Mesothelial cell of epicardium (in vitro differentiated cells): Measurements from ENCODE around the gene BMP6. TPM values are rescaled to one million over a fixed set of nuclear protein-coding genes. Genes with fewer than 3 reads are reported as not detected.

ENCODE experiments used
- DNase-seq, 2 experiments: peaks; one replicate each; pipeline ENCODE4 v3.0.0; 2021; ENCODE audit warnings: low spot score in 2 of 2; ENCODE audit not compliant: unreplicated experiment in 2 of 2
- H3K27ac Mint-ChIP-seq: 2 replicates; pipeline ENCODE4 v1.8.0; 2021; ENCODE audit warnings: mixed read lengths
- H3K27me3 Mint-ChIP-seq: 2 replicates; pipeline ENCODE4 v1.8.0; 2021; ENCODE audit warnings: low read depth, mixed read lengths
- H3K36me3 Mint-ChIP-seq: 2 replicates; pipeline ENCODE4 v1.8.0; 2021; ENCODE audit warnings: mixed read lengths
- H3K4me1 Mint-ChIP-seq: 2 replicates; pipeline ENCODE4 v1.8.0; 2021; ENCODE audit warnings: mixed read lengths
- H3K4me3 Mint-ChIP-seq: 2 replicates; pipeline ENCODE4 v1.8.0; 2021; ENCODE audit warnings: mild to moderate bottlenecking, moderate library complexity, mixed read lengths
- H3K9me3 Mint-ChIP-seq: 2 replicates; pipeline ENCODE4 v1.8.0; 2021; ENCODE audit warnings: mixed read lengths
- CTCF ChIP-seq: fragments of 200-600 bp; sonication (generic); IDR thresholded peaks from one replicate; pipeline ENCODE4 v1.5.0; 2021; ENCODE audit warnings: antibody characterized with exemption; ENCODE audit not compliant: unreplicated experiment
- total RNA-seq: library from RNA; stranded (reverse); gene quantifications from 3 replicates; pipeline ENCODE4 v1.2.1, GENCODE V29; 2021

BMP6 gene
- total RNA-seq, 1 donor from 2014 or later: 3.6 TPM

GRCh38 chr6:7805078-7805849 is 79.4 kb downstream of the BMP6 start:
- H3K9me3 Mint-ChIP-seq: no peaks in the 10 kb centered on the region
- H3K27me3 Mint-ChIP-seq: peaks cover 13% of the 10 kb centered on the region
- no peak for TF ChIP-seq CTCF
- peak overlapping the region; percentile 18 for H3K4me3 Mint-ChIP-seq
- peaks cover 23% of the 10 kb centered on the region for H3K4me1 Mint-ChIP-seq
- no peaks in the 10 kb centered on the region for H3K36me3 Mint-ChIP-seq
- H3K27ac Mint-ChIP-seq: no peak overlapping the region
- DNase-seq: no peak

- H3K4me1 Mint-ChIP-seq: peaks cover 20% of the 10 kb centered on the region
- peaks cover 13% of the 10 kb centered on the region for H3K27me3 Mint-ChIP-seq
- TF ChIP-seq CTCF: no peak
- no peak for DNase-seq
- H3K36me3 Mint-ChIP-seq: no peaks in the 10 kb centered on the region
- no peak overlapping the region for H3K27ac Mint-ChIP-seq
- H3K9me3 Mint-ChIP-seq: no peaks in the 10 kb centered on the region
- no peak overlapping the region for H3K4me3 Mint-ChIP-seq
Observed at GRCh38 chr6:7805850-7806214, 79.9 kb downstream of the BMP6 start.

GRCh38 chr6:7806711-7807110 is 80.8 kb downstream of the BMP6 start:
- Mint-ChIP-seq H3K9me3 (no peaks in the 10 kb centered on the region), H3K27ac (no peak overlapping the region), H3K27me3 (peaks cover 7% of the 10 kb centered on the region), H3K4me1 (peaks cover 20% of the 10 kb centered on the region), H3K4me3 (no peak overlapping the region), H3K36me3 (no peaks in the 10 kb centered on the region)
- DNase-seq: no peak
- no peak for TF ChIP-seq CTCF

GRCh38 chr6:7809346-7809745 is 83.4 kb downstream of the BMP6 start:
- H3K4me3 Mint-ChIP-seq: no peak overlapping the region

GRCh38 chr6:7811441-7811840 is 85.5 kb downstream of the BMP6 start:
- no peak overlapping the region for H3K4me3 Mint-ChIP-seq
- peaks cover under 1% of the 10 kb centered on the region for H3K4me1 Mint-ChIP-seq
- no peaks in the 10 kb centered on the region for H3K27me3 Mint-ChIP-seq
- no peak overlapping the region for H3K27ac Mint-ChIP-seq
- H3K36me3 Mint-ChIP-seq: no peaks in the 10 kb centered on the region
- no peak for TF ChIP-seq CTCF
- DNase-seq: no peak
- no peaks in the 10 kb centered on the region for H3K9me3 Mint-ChIP-seq

More at GRCh38 chr6:7809346-7809745, 83.4 kb downstream of the BMP6 start:
- Mint-ChIP-seq H3K36me3 (no peaks in the 10 kb centered on the region), H3K4me1 (peaks cover 20% of the 10 kb centered on the region), H3K27me3 (no peaks in the 10 kb centered on the region), H3K27ac (no peak overlapping the region), H3K9me3 (no peaks in the 10 kb centered on the region)
- DNase-seq: no peak
- TF ChIP-seq CTCF: no peak
